Fibroblast of gingiva (primary cell): ENCODE data around the gene MEF2C.

Experiments
- DNase-seq: peaks from one replicate; pipeline ENCODE4 v3.0.0-alpha.2; 2011; ENCODE audit warnings: low read depth

The MEF2C gene

DNA sequence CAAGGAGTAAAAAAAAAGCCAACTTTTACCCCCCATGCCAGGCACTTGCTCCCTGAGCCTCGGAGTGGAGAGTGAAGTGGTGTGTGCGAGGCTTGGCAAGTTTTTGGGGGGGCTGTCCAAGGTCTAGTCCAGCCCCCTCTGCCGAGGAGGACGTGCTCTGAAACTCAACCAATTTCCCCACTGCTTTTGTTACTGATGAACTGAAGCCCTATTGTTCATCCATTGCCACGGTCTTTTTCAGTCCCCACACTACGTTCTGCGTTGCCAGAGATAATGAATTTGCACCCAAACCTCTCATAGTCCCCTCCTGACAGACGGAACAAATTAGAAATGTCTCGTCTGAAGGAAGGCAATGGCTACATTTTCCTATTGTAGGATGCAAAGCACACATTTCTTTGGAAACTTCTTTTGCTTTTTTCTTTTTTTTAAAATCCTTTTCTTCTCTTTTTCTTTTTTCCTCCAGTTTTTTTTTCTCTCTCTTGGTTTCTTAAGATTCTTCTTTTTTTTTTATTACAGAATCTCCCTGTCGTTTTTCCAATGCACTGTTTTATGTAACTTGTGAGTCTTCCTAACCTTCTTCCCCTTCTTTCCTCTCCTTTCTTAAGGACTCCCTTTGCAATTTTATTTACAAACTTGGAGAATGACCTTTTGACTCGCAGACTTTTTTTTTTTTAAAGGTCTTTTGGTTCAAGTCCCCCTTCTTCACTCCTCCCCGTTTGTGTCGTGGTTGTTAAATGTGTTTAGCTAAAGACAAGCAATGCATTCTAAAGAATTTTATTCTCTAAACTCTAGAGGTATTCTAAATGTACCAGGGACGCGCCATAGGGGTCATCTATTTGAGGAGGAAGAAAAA, 209.5 kb downstream of the MEF2C start:
- DNase-seq = no peak

DNA sequence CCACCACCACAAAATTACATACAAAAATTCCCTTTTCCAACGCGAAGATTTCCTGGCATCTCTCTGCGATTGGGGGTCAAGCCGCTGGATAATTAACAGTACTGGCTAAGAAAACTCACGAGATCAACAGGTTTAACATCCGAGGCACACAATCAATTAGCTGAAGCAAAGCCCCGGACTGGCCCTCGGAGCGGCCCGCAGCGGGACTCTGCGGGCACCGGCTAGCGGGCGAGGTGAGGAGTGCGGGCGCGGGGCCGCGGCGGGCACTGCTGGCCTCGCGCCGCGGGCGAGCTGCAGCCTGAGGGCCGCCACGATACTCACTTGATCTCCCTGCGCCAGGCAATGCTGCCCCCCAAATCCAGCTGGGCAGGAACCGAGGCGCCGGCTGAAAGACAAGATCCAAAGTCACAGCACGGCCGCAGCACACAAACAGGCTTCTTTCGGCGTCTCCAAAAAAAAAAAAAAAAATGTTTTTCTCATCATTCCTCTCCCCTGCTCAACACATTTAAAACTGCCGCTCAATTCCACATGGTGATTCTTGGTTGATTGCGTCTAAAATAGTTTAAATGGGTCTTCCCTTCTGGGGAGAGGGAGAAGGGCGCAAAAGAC, 210.2 kb downstream of the MEF2C start:
- no peak for DNase-seq

DNA sequence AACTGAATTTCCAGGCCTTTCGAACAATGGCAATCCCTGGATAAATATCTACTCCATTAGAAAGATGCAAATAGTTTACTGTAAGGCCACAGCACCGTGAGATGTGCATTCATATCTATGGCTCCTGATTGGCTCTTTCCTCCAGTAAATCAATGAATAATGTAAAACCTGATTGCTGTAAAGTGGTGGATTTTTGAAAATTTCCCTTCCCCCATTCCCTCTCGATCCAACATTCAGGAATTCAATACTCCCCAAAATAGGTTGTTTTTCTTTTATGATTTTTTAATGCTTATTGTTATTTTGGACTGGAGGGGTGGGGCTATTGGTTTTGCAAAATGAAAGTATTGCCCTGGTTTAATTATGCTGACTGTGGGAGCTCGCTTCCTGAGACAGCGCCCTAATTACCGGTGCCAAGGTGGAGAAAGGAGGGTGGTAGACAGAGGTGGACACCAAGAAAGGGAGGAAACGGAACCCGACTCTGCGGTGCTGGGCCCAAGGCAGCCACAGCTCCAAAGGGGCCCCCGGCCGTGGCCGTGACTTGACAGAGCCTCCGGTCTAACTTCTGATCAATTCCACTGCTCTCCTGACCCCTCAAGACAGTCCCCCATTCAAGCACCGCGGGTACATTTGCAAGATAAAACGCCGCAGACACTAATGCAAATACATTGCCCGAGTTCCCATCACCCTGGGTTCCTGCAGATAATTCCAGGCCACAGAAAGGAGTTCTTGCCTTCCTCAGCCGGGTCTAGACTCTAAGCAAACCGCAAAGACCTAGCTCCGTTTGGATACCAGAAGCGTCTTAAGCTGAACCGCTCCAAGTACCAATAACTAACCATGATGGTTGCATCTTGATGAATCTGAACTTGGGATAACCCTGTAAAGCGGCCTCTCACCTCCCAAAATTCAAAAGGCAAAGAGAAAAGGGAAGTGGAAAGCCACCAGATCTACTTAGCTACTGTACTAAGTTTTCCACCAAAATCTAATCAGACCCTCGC, 211.2 kb downstream of the MEF2C start:
- DNase-seq = no peak

DNA sequence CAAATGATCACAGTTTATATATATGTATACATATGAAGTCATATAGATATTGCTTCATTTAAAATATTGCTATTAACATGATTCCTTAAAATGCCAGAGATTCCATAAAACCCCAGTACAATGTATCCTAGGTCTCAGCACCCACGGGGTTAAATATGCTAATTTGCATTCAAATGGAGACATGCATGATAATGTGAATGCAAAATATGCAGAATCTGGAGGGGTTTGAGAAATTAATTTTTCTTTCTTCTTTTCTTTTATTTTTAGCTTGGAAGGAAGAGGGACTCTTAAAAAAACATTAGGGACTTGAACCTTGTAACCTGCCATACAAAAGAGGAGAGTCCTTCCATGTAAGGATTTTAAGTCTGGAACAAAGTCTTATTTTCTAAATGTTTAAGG, 211.9 kb downstream of the MEF2C start:
- DNase-seq = no peak

DNA sequence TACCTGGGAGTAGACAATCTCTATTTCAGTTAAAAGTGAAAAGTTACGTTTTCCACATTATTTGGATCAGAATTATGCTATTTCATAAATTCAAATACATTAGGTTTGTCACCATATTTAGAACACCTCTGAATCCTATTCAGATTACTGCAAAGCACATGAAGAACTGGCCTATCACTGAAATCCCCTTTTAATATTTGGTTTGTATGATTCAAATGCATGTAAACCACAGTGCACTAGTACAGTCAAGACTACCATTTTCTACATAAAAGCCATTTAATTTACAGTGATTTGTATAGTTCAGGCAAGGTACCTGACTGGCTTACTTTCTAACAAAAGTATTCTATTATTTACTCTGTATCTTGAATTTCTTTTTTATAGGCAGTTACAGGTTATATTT, 212.5 kb downstream of the MEF2C start:
- DNase-seq = no peak

DNA sequence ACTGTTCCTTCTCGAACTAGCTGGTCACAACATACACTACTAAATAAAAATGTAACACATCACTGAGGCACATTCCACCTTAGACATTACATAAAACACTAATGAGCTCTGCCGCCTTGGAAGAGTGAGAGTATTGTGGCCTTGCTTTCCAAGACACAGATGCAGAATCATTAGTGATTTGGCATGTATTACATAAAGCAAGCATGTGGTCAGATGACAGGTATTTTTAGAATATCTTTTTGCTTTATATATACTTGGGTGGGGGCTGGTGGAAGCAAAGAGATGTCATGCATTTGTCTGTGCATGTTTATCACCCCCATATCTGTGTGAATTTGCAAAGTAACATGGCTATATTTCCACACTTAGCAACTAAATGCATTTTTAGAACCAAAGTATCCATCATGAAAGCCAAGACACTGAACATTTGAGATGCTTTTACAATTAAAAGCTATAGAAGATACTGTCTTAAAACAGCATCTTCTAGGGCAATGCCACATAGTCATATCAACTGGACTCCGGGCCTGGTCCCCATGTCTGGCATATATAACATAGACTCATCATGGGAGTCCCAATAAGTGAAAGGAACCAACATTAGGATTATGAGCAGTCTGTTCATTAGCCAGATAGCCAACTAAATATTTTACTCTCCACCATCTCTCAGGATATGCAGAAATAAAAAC, 213.5 kb downstream of the MEF2C start:
- no peak for DNase-seq

DNA sequence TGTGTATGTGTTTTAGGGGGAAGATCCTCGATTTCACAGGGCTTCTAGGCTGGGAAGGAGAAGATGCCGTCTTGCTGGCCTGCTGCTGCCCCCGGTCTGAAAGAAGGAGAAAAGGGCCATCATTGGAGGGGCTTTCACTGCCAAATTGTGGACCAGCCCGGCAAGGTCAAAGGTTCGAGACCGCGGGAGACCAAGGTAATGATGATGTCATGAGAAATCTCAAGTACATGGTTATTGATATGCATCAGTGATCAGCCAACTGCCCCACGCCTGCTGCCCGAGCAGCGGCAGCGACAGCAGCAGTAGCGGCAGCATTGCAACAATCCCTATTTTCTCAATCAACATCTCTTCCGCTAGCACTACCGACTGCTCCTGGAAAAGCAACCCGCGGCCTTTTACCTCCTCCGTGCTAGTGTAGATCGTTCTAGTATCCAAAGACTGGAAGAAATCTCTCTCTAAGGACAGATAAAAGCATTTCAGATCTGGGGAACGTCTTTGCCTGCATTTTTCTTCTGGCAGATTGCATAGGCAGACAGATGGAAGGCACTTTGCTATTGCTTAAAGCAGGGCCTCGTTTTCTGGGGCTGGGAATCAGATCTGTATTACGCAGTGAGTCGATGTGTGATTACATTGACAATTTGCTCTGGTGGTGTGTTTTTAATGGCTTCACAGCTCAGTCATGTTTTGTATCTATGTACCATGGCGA, 215.3 kb downstream of the MEF2C start:
- DNase-seq = no peak
